HPDE6-E6E7 (cell line): ENCODE results near the gene GRK7.
"Not testable (repeated sequence)": the region's sequence is repeated elsewhere in the genome, so short reads cannot be mapped to it uniquely, and the experiment has no call there.

Experiments
- DNase-seq: peaks from one replicate; pipeline ENCODE4 v3.0.0; 2011; ENCODE audit warnings: missing footprints; ENCODE audit errors: extremely low spot score

GRK7 gene

GRCh38 chr3:141795276-141795675 is 32.1 kb downstream of the GRK7 start:
- no peak for DNase-seq

- no peak for DNase-seq
These were observed 32.5 kb downstream of the GRK7 start for GRCh38 chr3:141795741-141796080.

- no peak for DNase-seq
These were observed 33.1 kb downstream of the GRK7 start for GRCh38 chr3:141796081-141796888.

- DNase-seq: no peak
These were observed 33.9 kb downstream of the GRK7 start for GRCh38 chr3:141796889-141797781.

DNA sequence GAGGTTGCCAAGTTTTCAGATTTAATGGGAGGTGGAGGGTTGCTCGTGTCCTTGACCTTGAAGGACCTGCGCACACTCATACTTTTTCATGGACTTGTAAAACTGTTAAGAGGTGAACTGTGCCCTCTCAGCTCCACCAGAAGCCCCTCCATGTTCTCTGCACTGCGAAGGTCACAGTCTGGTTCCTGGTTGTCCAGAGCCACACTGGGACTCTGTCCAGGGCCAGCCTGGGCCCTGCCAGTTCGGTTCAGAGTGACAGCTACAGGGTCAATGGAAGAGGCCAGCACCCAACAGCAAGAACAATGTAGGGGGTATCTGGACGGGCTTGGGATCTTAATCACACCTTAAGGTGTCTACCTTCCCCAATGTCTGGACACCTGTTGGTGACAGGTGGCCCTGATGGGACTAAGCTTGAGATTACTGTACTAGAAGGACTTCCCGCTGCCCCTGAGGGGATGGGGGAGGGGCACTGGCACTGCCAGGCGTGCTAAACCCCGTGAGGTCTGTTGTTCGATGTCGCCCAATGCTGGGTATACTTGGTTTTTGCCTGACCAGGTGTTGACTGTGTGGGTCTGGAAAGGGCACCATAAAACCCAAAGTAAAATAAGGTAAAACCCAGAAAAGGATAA is 34.7 kb downstream of the GRK7 start:
- DNase-seq: no peak

GRCh38 chr3:141798448-141798845 is 35.2 kb downstream of the GRK7 start:
- no peak for DNase-seq

DNA sequence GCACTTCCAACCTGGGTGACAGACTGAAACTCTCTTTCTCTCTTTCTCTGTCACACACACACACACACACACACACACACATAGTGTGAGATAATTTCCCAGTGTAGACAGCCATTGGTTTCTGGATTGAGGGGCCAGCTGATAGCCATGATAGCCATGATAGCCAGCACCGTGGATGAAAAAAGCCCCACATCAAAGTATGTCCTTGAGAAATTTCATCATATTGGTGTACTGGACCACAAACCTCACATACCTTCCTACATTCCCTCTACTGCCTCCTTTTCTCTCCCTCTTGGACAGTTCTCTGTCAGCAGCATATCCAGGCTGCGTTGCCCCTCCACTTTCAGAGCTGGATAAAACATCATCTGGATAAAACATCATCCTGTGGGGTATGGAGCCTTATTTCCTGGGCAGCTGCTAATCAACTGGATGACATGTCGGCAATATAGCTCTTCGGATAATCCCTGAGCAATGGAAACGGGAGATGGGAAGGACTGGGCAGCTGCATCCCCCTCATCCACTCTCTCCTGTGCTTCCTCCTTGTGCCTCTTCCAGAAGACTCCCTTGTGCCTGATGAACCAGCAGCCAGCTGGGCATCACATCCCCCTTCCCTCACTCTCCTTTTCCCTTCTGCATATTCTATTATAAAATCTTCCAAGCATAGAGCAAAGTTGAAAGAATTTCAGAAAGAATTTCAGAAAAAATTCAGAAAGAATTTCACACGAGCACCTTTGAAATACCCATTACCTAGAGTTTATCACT is 39.3 kb downstream of the GRK7 start:
- no peak for DNase-seq

- DNase-seq: not testable (repeated sequence)
These were observed 40.3 kb downstream of the GRK7 start for GRCh38 chr3:141803538-141803937.

DNA sequence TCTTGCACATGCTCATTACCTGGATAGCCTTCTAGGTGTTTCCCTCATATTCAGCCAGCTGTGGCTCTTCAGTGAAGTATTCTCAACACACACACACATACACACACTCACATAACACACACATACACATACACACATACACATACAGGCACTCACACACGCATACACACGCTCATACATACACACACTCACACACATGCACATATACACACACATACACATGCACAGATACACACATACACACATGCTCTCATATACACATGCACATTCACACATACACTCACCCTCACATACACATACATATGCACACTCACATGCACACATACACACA is 41.2 kb downstream of the GRK7 start:
- DNase-seq: no peak

DNA sequence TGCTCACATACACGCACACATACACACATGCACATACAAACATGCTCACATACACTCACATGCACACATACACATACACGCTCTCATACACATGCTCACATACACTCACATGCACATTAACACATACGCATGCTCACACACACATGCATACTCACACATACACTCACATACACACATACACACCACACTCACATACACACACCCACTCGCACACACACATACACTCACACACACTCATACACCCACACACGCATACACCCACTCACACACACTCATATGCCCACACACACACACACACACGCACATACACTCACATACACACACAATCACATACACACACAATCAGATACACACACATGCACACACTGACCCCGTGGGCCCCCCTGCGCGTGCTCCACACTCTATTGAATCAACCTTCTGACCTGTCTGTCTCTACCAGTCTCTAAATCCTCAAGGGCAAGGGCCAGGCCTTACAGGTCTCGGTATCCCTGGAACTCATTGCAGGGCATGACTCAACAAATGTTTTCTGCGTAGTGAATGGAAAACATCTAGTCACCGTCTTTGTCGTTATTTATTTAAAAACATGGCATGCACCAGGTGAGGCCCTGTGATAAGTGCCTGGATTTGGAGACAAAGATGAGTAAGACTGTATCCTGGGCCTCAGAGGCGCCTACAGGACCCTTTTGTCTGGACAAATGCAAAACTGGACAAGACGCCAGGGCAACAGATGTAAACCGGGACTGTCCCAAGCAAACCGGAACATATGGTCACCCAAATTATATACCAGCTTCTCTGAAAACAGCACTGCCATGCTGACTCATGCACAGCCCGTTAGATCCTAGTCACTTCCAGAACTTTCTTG is 41.8 kb downstream of the GRK7 start:
- peak; percentile 48 for DNase-seq

DNA sequence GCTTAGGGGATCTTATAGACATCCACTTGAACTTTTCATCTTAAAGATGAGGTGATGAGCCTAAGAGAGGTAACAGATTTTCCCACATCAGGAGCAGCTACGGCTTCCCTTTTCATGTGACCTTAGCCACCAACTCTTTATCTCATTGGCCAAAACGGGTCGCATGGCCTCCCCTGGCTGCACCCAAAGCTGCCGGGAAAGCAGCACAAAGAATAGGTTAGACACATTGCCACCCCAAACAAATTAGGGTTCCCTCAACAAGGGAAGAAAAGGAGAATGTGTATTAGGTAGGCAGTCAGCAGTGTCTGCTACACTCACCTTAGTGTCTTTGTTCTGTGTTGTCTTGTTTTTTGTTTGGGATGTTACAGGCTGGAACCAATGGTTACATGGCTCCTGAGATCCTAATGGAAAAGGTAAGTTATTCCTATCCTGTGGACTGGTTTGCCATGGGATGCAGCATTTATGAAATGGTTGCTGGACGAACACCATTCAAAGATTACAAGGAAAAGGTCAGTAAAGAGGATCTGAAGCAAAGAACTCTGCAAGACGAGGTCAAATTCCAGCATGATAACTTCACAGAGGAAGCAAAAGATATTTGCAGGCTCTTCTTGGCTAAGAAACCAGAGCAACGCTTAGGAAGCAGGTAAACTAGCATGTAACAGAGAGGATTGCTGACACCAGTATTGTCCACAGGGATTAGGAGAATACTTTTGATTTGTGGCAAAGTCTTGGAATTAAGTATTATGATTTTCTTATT is 44.2 kb downstream of the GRK7 start:
- DNase-seq: no peak

DNA sequence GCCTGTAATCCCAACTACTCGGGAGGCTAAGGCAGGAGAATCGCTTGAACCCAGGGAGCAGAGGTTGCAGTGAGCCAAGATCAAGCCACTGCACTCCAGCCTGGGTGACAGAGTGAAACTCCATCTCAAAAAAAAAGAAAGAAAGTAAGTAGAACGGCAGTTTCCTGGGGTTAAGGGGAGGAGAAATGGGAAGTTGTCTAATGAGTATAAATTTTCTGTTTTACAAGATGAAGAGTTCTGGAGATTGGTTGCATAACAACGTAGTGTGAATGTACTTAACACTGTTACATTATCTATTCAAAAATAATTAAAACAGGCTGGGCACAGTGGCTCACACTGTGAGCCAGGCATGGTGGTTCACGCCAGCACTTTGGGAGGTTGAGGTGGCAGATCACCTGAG is 45.4 kb downstream of the GRK7 start:
- no peak for DNase-seq

- no peak for DNase-seq
These were observed 47.0 kb downstream of the GRK7 start for GRCh38 chr3:141810161-141810560.

DNA sequence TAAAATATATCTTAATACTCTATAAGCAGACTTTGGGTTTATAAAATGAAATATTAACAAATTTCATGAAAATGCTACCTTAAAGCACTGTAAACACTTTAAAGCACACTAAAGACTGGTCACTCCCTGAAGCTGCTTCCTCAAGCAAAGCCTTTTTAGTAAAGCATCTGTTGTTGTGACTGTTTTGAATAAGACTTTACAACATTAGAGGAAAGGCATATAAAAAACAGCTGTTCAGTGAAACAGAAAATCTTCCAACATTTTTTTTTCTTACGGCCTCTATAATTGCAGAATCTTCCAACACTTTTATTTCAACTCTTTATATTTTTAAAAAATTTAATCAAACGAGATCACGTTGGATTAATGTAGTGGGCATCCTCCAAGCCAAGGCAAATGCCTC is 48.1 kb downstream of the GRK7 start:
- DNase-seq: no peak

DNA sequence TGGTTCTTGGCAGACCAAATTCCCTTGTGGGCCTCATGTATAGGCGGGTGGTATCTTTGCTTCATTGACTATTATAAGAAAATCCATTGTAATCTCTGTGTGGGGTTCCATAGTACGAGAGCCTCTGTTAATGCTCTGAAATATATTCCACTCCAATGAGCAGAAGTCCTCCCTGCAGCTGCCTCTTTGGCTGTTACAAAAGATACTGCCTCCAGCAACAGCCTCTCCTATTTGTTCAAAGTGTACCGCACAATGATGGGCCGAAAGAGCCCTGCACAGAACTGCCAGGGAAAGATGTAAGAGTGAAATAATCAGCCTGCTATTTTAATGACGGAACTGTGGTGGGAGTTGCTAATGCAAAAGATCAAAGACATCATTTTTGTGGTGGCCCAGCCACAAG is 48.9 kb downstream of the GRK7 start:
- no peak for DNase-seq

DNA sequence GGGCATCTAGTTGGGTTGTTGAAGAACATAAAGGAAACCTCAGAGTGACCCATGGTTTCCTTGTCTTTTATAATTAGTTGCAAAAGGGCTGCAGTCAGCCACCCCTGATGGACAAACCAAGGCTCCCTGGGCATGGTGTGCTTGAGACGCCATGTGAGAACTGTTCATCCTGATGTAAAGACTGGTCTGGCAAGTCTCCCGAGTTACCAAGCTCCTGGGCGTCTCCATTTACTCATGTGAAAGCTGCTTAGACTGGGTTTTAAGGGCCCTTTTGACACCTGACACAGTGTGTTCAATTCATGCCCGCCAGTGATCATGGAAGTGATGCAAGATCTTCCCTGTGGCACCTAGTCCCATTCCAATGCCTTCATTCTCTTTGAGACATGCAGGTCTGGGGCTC is 49.4 kb downstream of the GRK7 start:
- DNase-seq: no peak
